Measurements from ENCODE around the gene STAU1. TPM values are rescaled to one million over a fixed set of nuclear protein-coding genes. Genes with fewer than 3 reads are reported as not detected.
A peak's percentile ranks its signal among the peaks of the same experiment; 100 is the strongest.

Gene STAU1
- total and polyA plus RNA-seq, 10 of the 15 experiments (the other 5 are each of a cell fraction or from before 2014, with no cell fraction given), result 13.9 to 66.2 (median 45.6) TPM

DNA sequence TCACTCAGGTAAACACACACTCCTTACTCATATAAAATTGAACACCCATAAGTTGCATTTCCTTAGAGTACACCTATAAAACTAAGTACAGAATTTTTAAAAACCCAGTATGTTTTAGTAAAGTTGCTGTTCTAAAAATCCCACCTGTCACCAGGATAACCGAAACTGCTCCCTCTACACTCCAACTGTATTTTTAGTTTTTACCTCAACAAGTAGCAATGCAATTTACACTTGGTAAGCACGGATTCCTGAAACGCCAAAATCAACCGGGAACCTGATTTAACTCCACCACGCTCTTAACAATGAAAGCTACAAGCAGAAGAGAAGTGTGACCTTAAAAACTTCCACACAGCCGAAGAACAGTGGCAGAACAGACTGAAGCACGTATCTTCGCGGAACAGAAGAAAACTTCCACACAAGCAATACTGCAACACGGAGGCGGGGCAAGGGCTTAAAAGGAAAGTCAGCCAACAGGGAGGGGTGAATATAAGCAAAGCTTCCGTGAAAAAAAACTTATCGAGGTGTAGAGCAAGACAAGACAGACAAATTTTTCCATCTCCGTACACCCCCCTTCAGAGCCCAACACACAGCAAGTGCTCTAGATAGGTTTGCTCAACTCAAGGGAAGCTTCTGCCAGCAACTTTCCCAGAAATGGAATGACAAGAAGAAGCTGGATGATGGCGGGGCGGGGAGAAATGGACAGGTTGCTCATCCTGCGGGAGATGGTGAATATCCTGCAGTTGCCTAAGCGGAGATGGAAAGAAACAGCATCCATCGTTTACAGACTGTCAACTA is 1.4 kb downstream of the STAU1 start:
- in situ Hi-C loops (cut with MboI), result no loop called here
- peak overlapping the region; percentile 86 for H3K4me2 ChIP-seq (ENCODE audit: control insufficient read depth, insufficient read depth)
- H2AFZ ChIP-seq (ENCODE audit: control insufficient read depth, low read depth, low read length), result peak overlapping the region; percentile 29
- ChIA-PET POLR2A (interaction anchor here (1.1 to 14.2 kb wide), 5 partner anchors 14 to 87 kb away, joined by 3 to 214 read pairs (median 3); no protein-coding TSS in a partner anchor), RAD21 (ENCODE audit: unreplicated experiment) (interaction anchor here (1.0 to 10.7 kb wide), 4 partner anchors 20 to 54 kb away, joined by 3 to 197 read pairs (median 5); no protein-coding TSS in a partner anchor), CTCF (interaction anchor here (0.8 to 5.7 kb wide), 4 partner anchors 13 to 54 kb away, joined by 3 to 28 read pairs (median 5); no protein-coding TSS in a partner anchor), SMC1A (ENCODE audit: uncharacterized antibody, unreplicated experiment) (interaction anchor here (0.6 to 13.5 kb wide), 8 partner anchors 13 to 97 kb away, joined by 3 to 271 read pairs (median 6); no protein-coding TSS in a partner anchor)
- BruUV-seq (replicated peaks), result TSS peak; percentile 62
- no peaks in the 10 kb centered on the region for H3K36me3 ChIP-seq (ENCODE audit: control insufficient read depth in 2 of 2, insufficient read depth in 2 of 2, low read length in 1 of 2)
- intact Hi-C loops (cut with micrococcal nuclease; ENCODE audit: unreplicated experiment), result no loop called here
- peak overlapping the region; percentile 79 for H3K9ac ChIP-seq (ENCODE audit: control insufficient read depth, insufficient read depth, low read length)
- 0 out of 2 replicates have a peak, but pooled peaks cover 3% of the 10 kb centered on the region for H3K4me1 ChIP-seq (ENCODE audit: control insufficient read depth, insufficient read depth, low read length)
- ATAC-seq (peak; percentile 46), FAIRE-seq (peak; percentile 76), DNase-seq (ENCODE audit: low read depth, low spot score) (no peak)
- peak overlapping the region; percentile 83 for H3K27ac ChIP-seq (ENCODE audit: control insufficient read depth, insufficient read depth)
- H3K27me3 ChIP-seq (replicated peaks in 1 of 2; ENCODE audit: control insufficient read depth in 2 of 2, insufficient read depth in 2 of 2, low read length in 1 of 2), result no peaks in the 10 kb centered on the region
- H3K79me2 ChIP-seq (ENCODE audit: control insufficient read depth, insufficient read depth, low read length), result peaks cover 61% of the 10 kb centered on the region
- TF ChIP-seq ZNF217 (IDR thresholded peaks at IDR 0.05), result no peak
- no peak for TF ChIP-seq SMC3 (IDR thresholded peaks at IDR 0.05; ENCODE audit: borderline replicate concordance, low read length)
- TF ChIP-seq MXI1 (IDR thresholded peaks at IDR 0.05; ENCODE audit: low read depth, low read length), result peak; percentile 63; the same call in 1 of the 2 replicates
- TF ChIP-seq ZNF384 (IDR thresholded peaks at IDR 0.05; ENCODE audit: borderline replicate concordance, low read depth, low read length), result peak; percentile 43; the same call in 1 of the 2 replicates
- TF ChIP-seq LARP7 (IDR thresholded peaks at IDR 0.05), result 0 out of 2 replicates have a peak, but pooled peaks have one; percentile 25
- TF ChIP-seq SMAD5 (IDR thresholded peaks at IDR 0.05; ENCODE audit: low read depth), result no peak
- 0 out of 2 replicates have a peak, but pooled peaks have one; percentile 30 for TF ChIP-seq WRNIP1 (IDR thresholded peaks at IDR 0.05; ENCODE audit: borderline replicate concordance, low read depth, low read length)
- TF ChIP-seq SMAD1 (IDR thresholded peaks at IDR 0.05; ENCODE audit: low read depth, partially characterized antibody), result peak; percentile 31
- TF ChIP-seq RELB (IDR thresholded peaks at IDR 0.05; ENCODE audit: low read depth), result 0 out of 2 replicates have a peak, but pooled peaks have one; percentile 30
- 0 out of 2 replicates have a peak, but pooled peaks have one; percentile 13 for TF ChIP-seq FOXK2 (IDR thresholded peaks at IDR 0.05)
- no peak for TF ChIP-seq RFX5 (IDR thresholded peaks at IDR 0.05; ENCODE audit: low read depth, low read length)
- TF ChIP-seq MYC (IDR thresholded peaks at IDR 0.05; ENCODE audit: insufficient read depth, insufficient read length, insufficient replicate concordance, low read length, severe bottlenecking), result no peak
- TF ChIP-seq NBN (IDR thresholded peaks at IDR 0.05), result 0 out of 2 replicates have a peak, but pooled peaks have one; percentile 60
- peak overlapping the region; percentile 81 for H3K4me3 ChIP-seq
- no peaks in the 10 kb centered on the region; the same call in 1 of the 2 replicates for H4K20me1 ChIP-seq (ENCODE audit: control insufficient read depth, insufficient read depth)
- WGBS (ENCODE audit: insufficient coverage, insufficient replicate concordance, low lambda C conversion rate, missing lambda C conversion rate), result 3% methylated on average over 19 of the region's 19 CpGs
- H3K9me3 ChIP-seq (replicated peaks; ENCODE audit: control insufficient read depth, insufficient read depth, low read length), result no peaks in the 10 kb centered on the region; the same call in 2 of the 3 replicates
